IMR-90 (cell line): ENCODE data around the gene C21orf58. TPM values are rescaled to one million over a fixed set of nuclear protein-coding genes. Genes with fewer than 3 reads are reported as not detected.

Experiments used
- ATAC-seq: fragments of 200-7000 bp; cut with Tn5 transposase; 2 replicates; pipeline ENCODE4 v1.9.1; 2020; ENCODE audit warnings: low read depth, mild to moderate bottlenecking, moderate library complexity
- BruUV-seq: library from RNA; stranded (reverse); fragments of 400-500 nt; replicated peaks from 2 replicates; lab custom pipeline; 2021; lab: Mats Ljungman, UMichigan
- CTCF ChIA-PET: fragments of 300-600 bp; formaldehyde crosslinking; extraction: SDS; loops from one replicate; lab custom pipeline; 2021; ENCODE audit warnings: antibody characterized with exemption; lab: Yijun Ruan, JAX
- POLR2A ChIA-PET: fragments of 300-600 bp; sonication (Branson Sonifier 250); formaldehyde crosslinking; loops from one replicate; lab custom pipeline; 2022; ENCODE audit warnings: antibody characterized with exemption; ENCODE audit not compliant: unreplicated experiment; lab: Charles Lee
- DNase-seq: peaks from one replicate; pipeline ENCODE4 v3.0.0; 2013
- H2AFZ ChIP-seq: replicated peaks from 2 replicates; pipeline ENCODE3; 2013; ENCODE audit warnings: low read length, mild to moderate bottlenecking; ENCODE audit not compliant: poor library complexity
- H2AK5ac ChIP-seq: 2 replicates; pipeline ENCODE4 v1.6.1; 2013; ENCODE audit warnings: low read depth, low read length, inconsistent platforms
- H2AK9ac ChIP-seq: replicated peaks from 2 replicates; pipeline ENCODE3; 2013; ENCODE audit warnings: mild to moderate bottlenecking, low read depth, low read length, moderate library complexity; ENCODE audit not compliant: poor library complexity
- H2BK120ac ChIP-seq: 2 replicates; pipeline ENCODE4 v1.6.1; 2013; ENCODE audit warnings: low read depth, low read length, inconsistent platforms
- H2BK15ac ChIP-seq: 3 replicates; pipeline ENCODE4 v1.6.1; 2013; ENCODE audit warnings: low read depth, low read length, inconsistent platforms
- H2BK20ac ChIP-seq: 2 replicates; pipeline ENCODE4 v1.6.1; 2013; ENCODE audit warnings: low read depth, mild to moderate bottlenecking, inconsistent platforms, low read length, moderate library complexity
- H2BK5ac ChIP-seq: 2 replicates; pipeline ENCODE4 v1.6.1; 2013; ENCODE audit warnings: mild to moderate bottlenecking, low read depth, low read length, inconsistent platforms; ENCODE audit not compliant: poor library complexity, severe bottlenecking
- H3K14ac ChIP-seq: replicated peaks from 2 replicates; pipeline ENCODE4 v1.6.1; 2013; ENCODE audit warnings: low read depth, low read length, inconsistent platforms
- H3K18ac ChIP-seq: 2 replicates; pipeline ENCODE4 v1.6.1; 2013; ENCODE audit warnings: low read depth, low read length, control low read depth
- H3K23ac ChIP-seq: 2 replicates; pipeline ENCODE4 v1.6.1; 2013; ENCODE audit warnings: low read depth, low read length, inconsistent platforms
- H3K27ac ChIP-seq: 2 replicates; pipeline ENCODE4 v1.5.1; 2013; ENCODE audit warnings: mild to moderate bottlenecking, control low read depth, low read length; ENCODE audit not compliant: insufficient read depth
- H3K27me3 ChIP-seq: 2 replicates; pipeline ENCODE4 v1.6.1; 2013; ENCODE audit warnings: low read length; ENCODE audit not compliant: control insufficient read depth, insufficient read depth
- H3K36me3 ChIP-seq: 2 replicates; pipeline ENCODE4 v1.6.1; 2013; ENCODE audit warnings: low read length, mixed read lengths; ENCODE audit not compliant: control insufficient read depth, insufficient read depth
- H3K4ac ChIP-seq: 2 replicates; pipeline ENCODE4 v1.6.1; 2013; ENCODE audit warnings: low read depth, low read length, inconsistent platforms
- H3K4me1 ChIP-seq: 2 replicates; pipeline ENCODE4 v1.6.1; 2013; ENCODE audit warnings: low read length, mixed read lengths; ENCODE audit not compliant: control insufficient read depth, insufficient read depth
- H3K4me2 ChIP-seq: 2 replicates; pipeline ENCODE4 v1.6.1; 2013; ENCODE audit warnings: low read depth, mild to moderate bottlenecking, control low read depth, low read length, moderate library complexity
- H3K4me3 ChIP-seq: 2 replicates; pipeline ENCODE4 v1.5.1; 2013; ENCODE audit warnings: low read depth, mild to moderate bottlenecking, control low read depth, low read length, moderate library complexity; ENCODE audit not compliant: insufficient read depth
- H3K56ac ChIP-seq: 2 replicates; pipeline ENCODE4 v1.6.1; 2013; ENCODE audit warnings: low read length, inconsistent platforms; ENCODE audit not compliant: insufficient read depth; ENCODE audit errors: extremely low read depth
- H3K79me1 ChIP-seq, 2 experiments: 2 replicates each; pipeline ENCODE4 v1.6.1; 2013; ENCODE audit warnings: low read length in 2 of 2, inconsistent platforms in 1 of 2, low read depth in 1 of 2
- H3K9ac ChIP-seq: 2 replicates; pipeline ENCODE4 v1.6.1; 2013; ENCODE audit warnings: low read depth, low read length, control low read depth
- H3K9me1 ChIP-seq: 2 replicates; pipeline ENCODE4 v1.6.1; 2013; ENCODE audit warnings: low read length, inconsistent platforms; ENCODE audit not compliant: insufficient read depth
- H3K9me3 ChIP-seq: 2 replicates; pipeline ENCODE4 v1.6.1; 2013; ENCODE audit warnings: low read length; ENCODE audit not compliant: control insufficient read depth, insufficient read depth
- H4K20me1 ChIP-seq: 2 replicates; pipeline ENCODE4 v1.6.1; 2013; ENCODE audit warnings: low read length, inconsistent platforms; ENCODE audit not compliant: insufficient read depth
- H4K5ac ChIP-seq: 2 replicates; pipeline ENCODE4 v1.6.1; 2013; ENCODE audit warnings: mild to moderate bottlenecking, low read depth, low read length, control low read depth
- H4K8ac ChIP-seq, 2 experiments: 2 replicates each; pipeline ENCODE4 v1.6.1; 2013; ENCODE audit warnings: low read depth in 2 of 2, low read length in 2 of 2, control low read depth in 1 of 2, inconsistent platforms in 1 of 2
- H4K91ac ChIP-seq: 2 replicates; pipeline ENCODE4 v1.6.1; 2013; ENCODE audit warnings: low read depth, low read length, inconsistent platforms; ENCODE audit not compliant: insufficient read depth
- CEBPB ChIP-seq: IDR thresholded peaks from 2 replicates; pipeline ENCODE4 v1.6.1; 2012; ENCODE audit warnings: low read depth, low read length, improper control_type of control experiment
- FOS ChIP-seq: fragments of 150-350 bp; IDR thresholded peaks from 2 replicates; pipeline ENCODE4 v1.6.1; 2016; ENCODE audit warnings: low read depth, low read length
- MAFK ChIP-seq: IDR thresholded peaks from 2 replicates; pipeline ENCODE4 v1.6.1; 2012; ENCODE audit warnings: low read depth, low read length, improper control_type of control experiment
- MAZ ChIP-seq: IDR thresholded peaks from 2 replicates; pipeline ENCODE4 v1.6.1; 2012; ENCODE audit warnings: low read depth, mild to moderate bottlenecking, low read length, improper control_type of control experiment, moderate library complexity, borderline replicate concordance
- NFE2L2 ChIP-seq: fragments of 150-350 bp; IDR thresholded peaks from 2 replicates; pipeline ENCODE4 v1.6.1; 2016; ENCODE audit warnings: low read depth, mild to moderate bottlenecking, low read length
- POLR2A ChIP-seq: IDR thresholded peaks from 2 replicates; pipeline ENCODE4 v1.6.1; 2012; ENCODE audit warnings: mild to moderate bottlenecking, low read depth, low read length
- RCOR1 ChIP-seq: IDR thresholded peaks from 2 replicates; pipeline ENCODE4 v1.6.1; 2012; ENCODE audit warnings: mild to moderate bottlenecking, low read length, improper control_type of control experiment; ENCODE audit not compliant: insufficient replicate concordance
- WGBS, 2 experiments: methylation state at CpG; one replicate each; pipeline versions ENCODE4 v1.1.5 to v1.1.7; 2013; ENCODE audit warnings: missing lambda C conversion rate in 2 of 2; ENCODE audit not compliant: insufficient read length in 1 of 2; ENCODE audit errors: extremely low coverage in 2 of 2; 5-methylcytosine and 5-hydroxymethylcytosine counted together
- dilution Hi-C: fragments of 300-500 bp; cut with HindIII; formaldehyde crosslinking; loops from one replicate; pipeline ENCODE4 v1.14.3; 2018; ENCODE audit warnings: low sequenced_read_pairs; ENCODE audit not compliant: unreplicated experiment
- in situ Hi-C: fragments of 300-500 bp; cut with MboI; formaldehyde crosslinking; loops from 3 replicates; pipeline ENCODE4 v1.14.3; 2019; ENCODE audit warnings: low sequenced_read_pairs, inconsistent platforms, mixed read lengths
- intact Hi-C: fragments of 100-400 bp; cut with micrococcal nuclease; formaldehyde crosslinking; loops from 2 replicates; pipeline ENCODE4 v1.10.0; 2022
- polyA plus RNA-seq, 3 experiments: library from polyadenylated mRNA; depleted of rRNA; stranded (reverse); fragments of >200 nt; gene quantifications; 2 replicates each; pipeline ENCODE4 v1.2.3, GENCODE V29; 2012; ENCODE audit warnings: low replicate concordance in 1 of 3
- total RNA-seq: library from RNA; depleted of rRNA; stranded (reverse); fragments of >200 nt; gene quantifications from 2 replicates; pipeline ENCODE4 v1.2.3, GENCODE V29; 2012
- TF ChIP-seq, protein P1 (sequence below): conservative IDR thresholded peaks from 2 replicates; pipeline ENCODE4 v1.5.1; 2012; ENCODE audit warnings: mild to moderate bottlenecking, low read depth, low read length, improper control_type of control experiment

The C21orf58 gene
- total and polyA plus RNA-seq, 2 of the 4 experiments (the other 2 are of a cell fraction), result 2.7 to 6.2 TPM

DNA sequence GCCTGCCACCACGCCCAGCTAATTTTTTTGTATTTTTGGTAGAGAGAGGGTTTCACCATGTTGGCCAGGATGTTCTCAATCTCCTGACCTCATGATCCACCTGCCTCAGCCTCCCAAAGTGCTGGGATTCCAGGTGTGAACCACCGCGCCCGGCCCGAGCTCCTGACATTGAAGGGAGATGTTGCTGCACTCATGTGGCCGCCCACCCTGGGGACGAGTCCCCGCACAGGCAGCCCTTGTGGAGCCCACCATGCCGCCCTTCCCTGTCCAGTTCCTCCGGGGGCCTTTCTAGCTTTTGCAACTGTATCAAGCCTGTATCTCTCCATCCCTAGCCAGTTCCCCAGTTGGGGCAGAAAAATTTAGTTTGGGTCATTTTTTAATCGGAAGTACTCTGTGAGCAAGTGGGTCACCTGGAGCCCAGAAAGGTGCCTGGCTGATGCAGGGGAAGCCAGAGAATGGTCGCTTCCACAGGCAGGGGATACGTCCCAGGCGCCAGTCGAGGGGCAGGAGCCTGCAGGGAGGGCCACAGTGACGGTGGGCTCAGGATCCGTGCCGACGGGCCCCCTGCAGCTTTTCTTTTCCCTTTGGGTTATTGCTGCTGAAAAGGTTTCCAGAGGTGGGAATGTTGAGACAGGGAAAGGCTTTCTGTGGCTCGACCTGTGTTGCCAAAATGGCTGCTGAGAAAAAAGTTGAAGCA, 20.7 kb upstream of the C21orf58 start:
- in situ Hi-C loops, result no loop called here
- ChIA-PET CTCF (no interaction called here), POLR2A (no interaction called here)
- no peaks in the 10 kb centered on the region for H3K9me3 ChIP-seq
- no peak overlapping the region for H4K8ac ChIP-seq
- no peak overlapping the region for H3K4me2 ChIP-seq
- H4K20me1 ChIP-seq, result no peaks in the 10 kb centered on the region
- no peak overlapping the region for H2BK20ac ChIP-seq
- dilution Hi-C loops, result no loop called here
- H4K91ac ChIP-seq, result no peak overlapping the region
- no peak overlapping the region for H4K5ac ChIP-seq
- H2AK5ac ChIP-seq, result no peak overlapping the region
- H3K4ac ChIP-seq, result no peak overlapping the region
- DNase-seq (no peak), ATAC-seq (no peak)
- H2BK5ac ChIP-seq, result no peak overlapping the region
- peaks cover 42% of the 10 kb centered on the region for H3K36me3 ChIP-seq
- no peak overlapping the region for H3K23ac ChIP-seq
- H3K27ac ChIP-seq, result no peak overlapping the region
- H2AFZ ChIP-seq, result no peak overlapping the region
- no peaks in the 10 kb centered on the region for H3K9me1 ChIP-seq
- H3K79me1 ChIP-seq, result peaks cover 24 to 58% of the 10 kb centered on the region in 2 experiments
- H2AK9ac ChIP-seq, result no peak overlapping the region
- WGBS, 2 experiments, result 85% methylated on average over 11 of the region's 20 CpGs; no CpG with 5 or more reads in 1 of the 2 experiments
- no peak overlapping the region for H2BK15ac ChIP-seq
- H3K4me3 ChIP-seq, result no peak overlapping the region
- no peak overlapping the region for H3K14ac ChIP-seq
- H3K27me3 ChIP-seq, result no peaks in the 10 kb centered on the region
- no TSS peak for BruUV-seq
- no peaks in the 10 kb centered on the region for H3K4me1 ChIP-seq
- no peak for TF ChIP-seq NFE2L2
- no peak for TF ChIP-seq CEBPB
- TF ChIP-seq MAZ, result no peak
- no peak for TF ChIP-seq FOS
- no peak for TF ChIP-seq RCOR1
- no peak for TF ChIP-seq POLR2A
- no peak for TF ChIP-seq MAFK
- TF ChIP-seq, protein P1, sequence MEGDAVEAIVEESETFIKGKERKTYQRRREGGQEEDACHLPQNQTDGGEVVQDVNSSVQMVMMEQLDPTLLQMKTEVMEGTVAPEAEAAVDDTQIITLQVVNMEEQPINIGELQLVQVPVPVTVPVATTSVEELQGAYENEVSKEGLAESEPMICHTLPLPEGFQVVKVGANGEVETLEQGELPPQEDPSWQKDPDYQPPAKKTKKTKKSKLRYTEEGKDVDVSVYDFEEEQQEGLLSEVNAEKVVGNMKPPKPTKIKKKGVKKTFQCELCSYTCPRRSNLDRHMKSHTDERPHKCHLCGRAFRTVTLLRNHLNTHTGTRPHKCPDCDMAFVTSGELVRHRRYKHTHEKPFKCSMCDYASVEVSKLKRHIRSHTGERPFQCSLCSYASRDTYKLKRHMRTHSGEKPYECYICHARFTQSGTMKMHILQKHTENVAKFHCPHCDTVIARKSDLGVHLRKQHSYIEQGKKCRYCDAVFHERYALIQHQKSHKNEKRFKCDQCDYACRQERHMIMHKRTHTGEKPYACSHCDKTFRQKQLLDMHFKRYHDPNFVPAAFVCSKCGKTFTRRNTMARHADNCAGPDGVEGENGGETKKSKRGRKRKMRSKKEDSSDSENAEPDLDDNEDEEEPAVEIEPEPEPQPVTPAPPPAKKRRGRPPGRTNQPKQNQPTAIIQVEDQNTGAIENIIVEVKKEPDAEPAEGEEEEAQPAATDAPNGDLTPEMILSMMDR, result no peak
- H3K9ac ChIP-seq, result no peak overlapping the region
- intact Hi-C loops, result no loop called here
- no peak overlapping the region for H3K18ac ChIP-seq
- H3K56ac ChIP-seq, result no peak overlapping the region
- H2BK120ac ChIP-seq, result no peak overlapping the region
